IMR-90 (cell line): ENCODE results near the gene HEATR1. TPM values are rescaled to one million over a fixed set of nuclear protein-coding genes. Genes with fewer than 3 reads are reported as not detected.
A peak's percentile ranks its signal among the peaks of the same experiment; 100 is the strongest.

Experiments
- ATAC-seq: fragments of 200-7000 bp; cut with Tn5 transposase; 2 replicates; pipeline ENCODE4 v1.9.1; 2020; ENCODE audit warnings: low read depth, mild to moderate bottlenecking, moderate library complexity
- BruUV-seq: library from RNA; stranded (reverse); fragments of 400-500 nt; replicated peaks from 2 replicates; lab custom pipeline; 2021; lab: Mats Ljungman, UMichigan
- CTCF ChIA-PET: fragments of 300-600 bp; formaldehyde crosslinking; extraction: SDS; loops from one replicate; lab custom pipeline; 2021; ENCODE audit warnings: antibody characterized with exemption; lab: Yijun Ruan, JAX
- POLR2A ChIA-PET: fragments of 300-600 bp; sonication (Branson Sonifier 250); formaldehyde crosslinking; loops from one replicate; lab custom pipeline; 2022; ENCODE audit warnings: antibody characterized with exemption; ENCODE audit not compliant: unreplicated experiment; lab: Charles Lee
- DNase-seq: peaks from one replicate; pipeline ENCODE4 v3.0.0; 2013
- H2AFZ ChIP-seq: replicated peaks from 2 replicates; pipeline ENCODE3; 2013; ENCODE audit warnings: low read length, mild to moderate bottlenecking; ENCODE audit not compliant: poor library complexity
- H2AK5ac ChIP-seq: 2 replicates; pipeline ENCODE4 v1.6.1; 2013; ENCODE audit warnings: low read depth, low read length, inconsistent platforms
- H2AK9ac ChIP-seq: replicated peaks from 2 replicates; pipeline ENCODE3; 2013; ENCODE audit warnings: mild to moderate bottlenecking, low read depth, low read length, moderate library complexity; ENCODE audit not compliant: poor library complexity
- H2BK120ac ChIP-seq: 2 replicates; pipeline ENCODE4 v1.6.1; 2013; ENCODE audit warnings: low read depth, low read length, inconsistent platforms
- H2BK15ac ChIP-seq: 3 replicates; pipeline ENCODE4 v1.6.1; 2013; ENCODE audit warnings: low read depth, low read length, inconsistent platforms
- H2BK20ac ChIP-seq: 2 replicates; pipeline ENCODE4 v1.6.1; 2013; ENCODE audit warnings: low read depth, mild to moderate bottlenecking, inconsistent platforms, low read length, moderate library complexity
- H2BK5ac ChIP-seq: 2 replicates; pipeline ENCODE4 v1.6.1; 2013; ENCODE audit warnings: mild to moderate bottlenecking, low read depth, low read length, inconsistent platforms; ENCODE audit not compliant: poor library complexity, severe bottlenecking
- H3K14ac ChIP-seq: replicated peaks from 2 replicates; pipeline ENCODE4 v1.6.1; 2013; ENCODE audit warnings: low read depth, low read length, inconsistent platforms
- H3K18ac ChIP-seq: 2 replicates; pipeline ENCODE4 v1.6.1; 2013; ENCODE audit warnings: low read depth, low read length, control low read depth
- H3K23ac ChIP-seq: 2 replicates; pipeline ENCODE4 v1.6.1; 2013; ENCODE audit warnings: low read depth, low read length, inconsistent platforms
- H3K27ac ChIP-seq: 2 replicates; pipeline ENCODE4 v1.5.1; 2013; ENCODE audit warnings: mild to moderate bottlenecking, control low read depth, low read length; ENCODE audit not compliant: insufficient read depth
- H3K27me3 ChIP-seq: 2 replicates; pipeline ENCODE4 v1.6.1; 2013; ENCODE audit warnings: low read length; ENCODE audit not compliant: control insufficient read depth, insufficient read depth
- H3K36me3 ChIP-seq: 2 replicates; pipeline ENCODE4 v1.6.1; 2013; ENCODE audit warnings: low read length, mixed read lengths; ENCODE audit not compliant: control insufficient read depth, insufficient read depth
- H3K4ac ChIP-seq: 2 replicates; pipeline ENCODE4 v1.6.1; 2013; ENCODE audit warnings: low read depth, low read length, inconsistent platforms
- H3K4me1 ChIP-seq: 2 replicates; pipeline ENCODE4 v1.6.1; 2013; ENCODE audit warnings: low read length, mixed read lengths; ENCODE audit not compliant: control insufficient read depth, insufficient read depth
- H3K4me2 ChIP-seq: 2 replicates; pipeline ENCODE4 v1.6.1; 2013; ENCODE audit warnings: low read depth, mild to moderate bottlenecking, control low read depth, low read length, moderate library complexity
- H3K4me3 ChIP-seq: 2 replicates; pipeline ENCODE4 v1.5.1; 2013; ENCODE audit warnings: low read depth, mild to moderate bottlenecking, control low read depth, low read length, moderate library complexity; ENCODE audit not compliant: insufficient read depth
- H3K56ac ChIP-seq: 2 replicates; pipeline ENCODE4 v1.6.1; 2013; ENCODE audit warnings: low read length, inconsistent platforms; ENCODE audit not compliant: insufficient read depth; ENCODE audit errors: extremely low read depth
- H3K79me1 ChIP-seq, 2 experiments: 2 replicates each; pipeline ENCODE4 v1.6.1; 2013; ENCODE audit warnings: low read length in 2 of 2, inconsistent platforms in 1 of 2, low read depth in 1 of 2
- H3K9ac ChIP-seq: 2 replicates; pipeline ENCODE4 v1.6.1; 2013; ENCODE audit warnings: low read depth, low read length, control low read depth
- H3K9me1 ChIP-seq: 2 replicates; pipeline ENCODE4 v1.6.1; 2013; ENCODE audit warnings: low read length, inconsistent platforms; ENCODE audit not compliant: insufficient read depth
- H3K9me3 ChIP-seq: 2 replicates; pipeline ENCODE4 v1.6.1; 2013; ENCODE audit warnings: low read length; ENCODE audit not compliant: control insufficient read depth, insufficient read depth
- H4K20me1 ChIP-seq: 2 replicates; pipeline ENCODE4 v1.6.1; 2013; ENCODE audit warnings: low read length, inconsistent platforms; ENCODE audit not compliant: insufficient read depth
- H4K5ac ChIP-seq: 2 replicates; pipeline ENCODE4 v1.6.1; 2013; ENCODE audit warnings: mild to moderate bottlenecking, low read depth, low read length, control low read depth
- H4K8ac ChIP-seq, 2 experiments: 2 replicates each; pipeline ENCODE4 v1.6.1; 2013; ENCODE audit warnings: low read depth in 2 of 2, low read length in 2 of 2, control low read depth in 1 of 2, inconsistent platforms in 1 of 2
- H4K91ac ChIP-seq: 2 replicates; pipeline ENCODE4 v1.6.1; 2013; ENCODE audit warnings: low read depth, low read length, inconsistent platforms; ENCODE audit not compliant: insufficient read depth
- BHLHE40 ChIP-seq: fragments of 150-350 bp; IDR thresholded peaks from 2 replicates; pipeline ENCODE4 v1.6.1; 2016; ENCODE audit warnings: mild to moderate bottlenecking, low read depth, low read length
- CEBPB ChIP-seq: IDR thresholded peaks from 2 replicates; pipeline ENCODE4 v1.6.1; 2012; ENCODE audit warnings: low read depth, low read length, improper control_type of control experiment
- CHD1 ChIP-seq: IDR thresholded peaks from 2 replicates; pipeline ENCODE4 v1.6.1; 2012; ENCODE audit warnings: low read depth, low read length, improper control_type of control experiment
- CTCF ChIP-seq: conservative IDR thresholded peaks from 2 replicates; pipeline ENCODE4 v1.5.1; 2012; ENCODE audit warnings: mild to moderate bottlenecking, low read depth, low read length, improper control_type of control experiment
- ELK1 ChIP-seq: fragments of 150-350 bp; IDR thresholded peaks from 2 replicates; pipeline ENCODE4 v1.6.1; 2016; ENCODE audit warnings: low read depth, mild to moderate bottlenecking, low read length, moderate library complexity, borderline replicate concordance
- FOS ChIP-seq: fragments of 150-350 bp; IDR thresholded peaks from 2 replicates; pipeline ENCODE4 v1.6.1; 2016; ENCODE audit warnings: low read depth, low read length
- MAFK ChIP-seq: IDR thresholded peaks from 2 replicates; pipeline ENCODE4 v1.6.1; 2012; ENCODE audit warnings: low read depth, low read length, improper control_type of control experiment
- MAZ ChIP-seq: IDR thresholded peaks from 2 replicates; pipeline ENCODE4 v1.6.1; 2012; ENCODE audit warnings: low read depth, mild to moderate bottlenecking, low read length, improper control_type of control experiment, moderate library complexity, borderline replicate concordance
- MXI1 ChIP-seq: IDR thresholded peaks from 2 replicates; pipeline ENCODE4 v1.6.1; 2012; ENCODE audit warnings: low read depth, mild to moderate bottlenecking, low read length, moderate library complexity, borderline replicate concordance
- NFE2L2 ChIP-seq: fragments of 150-350 bp; IDR thresholded peaks from 2 replicates; pipeline ENCODE4 v1.6.1; 2016; ENCODE audit warnings: low read depth, mild to moderate bottlenecking, low read length
- SMC3 ChIP-seq: fragments of 150-350 bp; IDR thresholded peaks from 2 replicates; pipeline ENCODE4 v1.6.1; 2016; ENCODE audit warnings: low read depth, mild to moderate bottlenecking, antibody characterized with exemption, low read length, moderate library complexity
- WGBS, 2 experiments: methylation state at CpG; one replicate each; pipeline versions ENCODE4 v1.1.5 to v1.1.7; 2013; ENCODE audit warnings: missing lambda C conversion rate in 2 of 2; ENCODE audit not compliant: insufficient read length in 1 of 2; ENCODE audit errors: extremely low coverage in 2 of 2; 5-methylcytosine and 5-hydroxymethylcytosine counted together
- dilution Hi-C: fragments of 300-500 bp; cut with HindIII; formaldehyde crosslinking; loops from one replicate; pipeline ENCODE4 v1.14.3; 2018; ENCODE audit warnings: low sequenced_read_pairs; ENCODE audit not compliant: unreplicated experiment
- in situ Hi-C: fragments of 300-500 bp; cut with MboI; formaldehyde crosslinking; loops from 3 replicates; pipeline ENCODE4 v1.14.3; 2019; ENCODE audit warnings: low sequenced_read_pairs, inconsistent platforms, mixed read lengths
- intact Hi-C: fragments of 100-400 bp; cut with micrococcal nuclease; formaldehyde crosslinking; loops from 2 replicates; pipeline ENCODE4 v1.10.0; 2022
- polyA plus RNA-seq, 3 experiments: library from polyadenylated mRNA; depleted of rRNA; stranded (reverse); fragments of >200 nt; gene quantifications; 2 replicates each; pipeline ENCODE4 v1.2.3, GENCODE V29; 2012; ENCODE audit warnings: low replicate concordance in 1 of 3
- total RNA-seq: library from RNA; depleted of rRNA; stranded (reverse); fragments of >200 nt; gene quantifications from 2 replicates; pipeline ENCODE4 v1.2.3, GENCODE V29; 2012
- TF ChIP-seq, protein P1 (sequence below): fragments of 150-350 bp; IDR thresholded peaks from 2 replicates; pipeline ENCODE4 v1.6.1; 2017; ENCODE audit warnings: mild to moderate bottlenecking, antibody characterized with exemption, low read length, low read depth

Gene HEATR1
- total and polyA plus RNA-seq, 2 of the 4 experiments (the other 2 are of a cell fraction), result 8.5 to 53.8 TPM

DNA sequence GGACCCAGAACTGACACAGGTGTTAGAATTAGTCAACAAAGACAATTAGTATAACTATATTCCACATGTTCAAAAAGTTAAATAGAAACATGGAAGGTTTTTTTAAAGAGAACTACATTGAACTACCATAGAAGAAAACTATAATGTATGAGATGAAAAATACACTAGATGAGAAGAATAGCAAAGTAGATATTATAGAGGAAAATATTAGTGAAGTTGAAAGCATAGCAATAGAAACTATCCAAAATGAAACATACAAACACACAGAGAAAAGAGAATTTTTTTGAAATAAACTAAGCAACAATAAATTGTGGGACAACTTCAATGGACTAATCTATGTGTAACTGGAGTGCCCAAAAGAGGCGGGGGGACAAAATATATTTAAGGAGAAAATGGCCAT, 8.0 kb upstream of the HEATR1 start (continued):
- TF ChIP-seq MXI1 (no peak), CTCF (no peak)

DNA sequence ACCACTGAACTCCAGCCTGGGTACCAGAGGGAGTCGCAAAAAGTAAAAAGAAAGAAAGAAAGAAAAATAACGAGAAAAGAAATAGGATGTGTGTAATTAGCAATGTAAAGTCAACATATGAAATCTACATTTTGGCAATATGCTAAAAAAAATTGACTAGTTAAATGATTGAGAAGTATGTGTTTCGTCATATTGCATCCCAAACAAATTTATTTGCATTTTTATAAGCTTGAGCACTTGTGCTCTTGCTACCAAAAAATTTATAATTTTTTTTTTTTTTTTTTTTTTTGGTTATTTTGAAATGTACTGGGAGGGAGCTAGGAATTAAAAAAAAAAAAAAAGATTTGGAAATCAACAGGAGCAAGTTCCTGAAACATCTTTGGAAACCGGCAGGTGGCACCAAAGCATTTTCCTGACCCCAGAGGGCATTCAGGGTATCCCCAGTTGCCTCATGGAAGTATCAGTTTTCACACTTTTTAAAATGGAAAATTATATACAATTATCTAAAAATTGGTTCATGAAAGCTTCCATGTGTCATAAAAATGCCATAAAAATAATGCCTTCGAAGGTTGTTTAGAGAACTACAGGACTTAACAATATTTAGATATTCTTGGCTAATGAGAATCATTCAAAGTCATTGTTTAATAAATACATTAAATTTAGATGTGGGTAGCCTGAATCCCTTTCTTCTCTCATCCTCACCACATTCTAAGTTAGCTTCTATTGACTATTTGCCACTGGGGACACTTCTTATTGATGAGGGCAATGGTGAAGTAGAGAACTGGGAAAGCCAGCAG, 4.8 kb upstream of the HEATR1 start:
- H3K9me1 ChIP-seq, result no peaks in the 10 kb centered on the region
- DNase-seq, result peak; percentile 35
- TF ChIP-seq, protein P1, sequence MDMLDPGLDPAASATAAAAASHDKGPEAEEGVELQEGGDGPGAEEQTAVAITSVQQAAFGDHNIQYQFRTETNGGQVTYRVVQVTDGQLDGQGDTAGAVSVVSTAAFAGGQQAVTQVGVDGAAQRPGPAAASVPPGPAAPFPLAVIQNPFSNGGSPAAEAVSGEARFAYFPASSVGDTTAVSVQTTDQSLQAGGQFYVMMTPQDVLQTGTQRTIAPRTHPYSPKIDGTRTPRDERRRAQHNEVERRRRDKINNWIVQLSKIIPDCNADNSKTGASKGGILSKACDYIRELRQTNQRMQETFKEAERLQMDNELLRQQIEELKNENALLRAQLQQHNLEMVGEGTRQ, result no peak
- no peak for TF ChIP-seq ELK1
- TF ChIP-seq BHLHE40, result no peak
- TF ChIP-seq CHD1, result no peak
- TF ChIP-seq MAZ, result no peak
- TF ChIP-seq FOS, result no peak
- no peak for TF ChIP-seq NFE2L2
- no peak for TF ChIP-seq MXI1
- no peak for TF ChIP-seq MAFK
- TF ChIP-seq CEBPB, result no peak
- TF ChIP-seq SMC3, result peak; percentile 47

More for the DNA sequence above, 4.8 kb upstream of the HEATR1 start:
- no peaks in the 10 kb centered on the region for H3K36me3 ChIP-seq
- H4K91ac ChIP-seq, result no peak overlapping the region
- H4K8ac ChIP-seq, result no peak overlapping the region
- no peak overlapping the region for H2AFZ ChIP-seq
- CTCF ChIA-PET, result interaction anchor here (0.6 to 1.5 kb wide), 12 partner anchors 10 to 953 kb away, joined by 3 to 6 read pairs (median 3); no protein-coding TSS in a partner anchor
- in situ Hi-C loops (loop anchor here (25.0 kb wide), 2 partner anchors 778 to 953 kb away; no protein-coding TSS in a partner anchor), dilution Hi-C loops (no loop called here), intact Hi-C loops (loop anchor here (1.0 to 10.0 kb wide), 4 partner anchors 186 to 953 kb away; partner anchors contain the start of gene MTR)
- no peaks in the 10 kb centered on the region for H4K20me1 ChIP-seq
- H3K56ac ChIP-seq, result no peak overlapping the region
- POLR2A ChIA-PET, result no interaction called here
- H3K4ac ChIP-seq, result no peak overlapping the region
- no CpG with 5 or more reads among the region's 5 CpGs for WGBS, 2 experiments
- H2AK9ac ChIP-seq, result no peak overlapping the region
- no peak overlapping the region for H3K14ac ChIP-seq
- no peak overlapping the region for H2BK20ac ChIP-seq
- H3K9ac ChIP-seq, result no peak overlapping the region
- no peak overlapping the region for H4K5ac ChIP-seq
- H3K23ac ChIP-seq, result no peak overlapping the region
- H3K18ac ChIP-seq, result no peak overlapping the region
- no peak overlapping the region for H2BK15ac ChIP-seq
- H3K4me2 ChIP-seq, result no peak overlapping the region
- H3K4me1 ChIP-seq, result no peaks in the 10 kb centered on the region
- no peak overlapping the region for H3K27ac ChIP-seq
- no peaks in the 10 kb centered on the region; a peak in 1 of 4 replicates for H3K79me1 ChIP-seq
- BruUV-seq, result no TSS peak
- no peaks in the 10 kb centered on the region for H3K27me3 ChIP-seq
- no peak for ATAC-seq
- H2BK5ac ChIP-seq, result no peak overlapping the region
- no peak overlapping the region for H3K4me3 ChIP-seq
- no peaks in the 10 kb centered on the region for H3K9me3 ChIP-seq
- no peak overlapping the region for H2AK5ac ChIP-seq
- no peak overlapping the region for H2BK120ac ChIP-seq
